HFFc6 (cell line): ENCODE results near the gene LAMA2. TPM values are rescaled to one million over a fixed set of nuclear protein-coding genes. Genes with fewer than 3 reads are reported as not detected.

Experiments
- DNase-seq: peaks from one replicate; pipeline ENCODE4 v3.0.0-alpha.2; 2018
- H3K27ac Mint-ChIP-seq: 2 replicates; pipeline ENCODE4 v1.8.0; 2020; ENCODE audit warnings: mild to moderate bottlenecking, mixed read lengths
- H3K27me3 Mint-ChIP-seq: 2 replicates; pipeline ENCODE4 v1.8.0; 2021; ENCODE audit warnings: mild to moderate bottlenecking, moderate library complexity, mixed read lengths; ENCODE audit not compliant: insufficient read depth
- H3K36me3 Mint-ChIP-seq: 2 replicates; pipeline ENCODE4 v1.8.0; 2021; ENCODE audit warnings: low read depth, mixed read lengths
- H3K4me1 Mint-ChIP-seq: 2 replicates; pipeline ENCODE4 v1.8.0; 2020; ENCODE audit warnings: low read depth, mixed read lengths
- H3K4me3 Mint-ChIP-seq: 2 replicates; pipeline ENCODE4 v1.8.0; 2020; ENCODE audit warnings: mild to moderate bottlenecking, moderate library complexity, mixed read lengths
- H3K9me3 Mint-ChIP-seq: 2 replicates; pipeline ENCODE4 v1.8.0; 2020; ENCODE audit warnings: mild to moderate bottlenecking, mixed read lengths
- total RNA-seq, 6 experiments: library from RNA; stranded (reverse); fragmentation: NEBNext Ultra II Directional; extraction: Animal tissue kit (Norgen Biotek cat#: 25700); gene quantifications; 2 replicates in 1 of 6; 3 replicates in 5 of 6; pipeline ENCODE4 v1.2.3, GENCODE V29; 2021
- TF ChIP-seq, protein P1 (sequence below): fragments of 200-600 bp; sonication (generic); IDR thresholded peaks from 2 replicates; pipeline ENCODE4 v1.5.0; 2021; ENCODE audit warnings: antibody characterized with exemption, mild to moderate bottlenecking

LAMA2 gene
- total RNA-seq, 6 experiments from 2014 or later, result 8.2 to 14.3 (median 10.5) TPM

DNA sequence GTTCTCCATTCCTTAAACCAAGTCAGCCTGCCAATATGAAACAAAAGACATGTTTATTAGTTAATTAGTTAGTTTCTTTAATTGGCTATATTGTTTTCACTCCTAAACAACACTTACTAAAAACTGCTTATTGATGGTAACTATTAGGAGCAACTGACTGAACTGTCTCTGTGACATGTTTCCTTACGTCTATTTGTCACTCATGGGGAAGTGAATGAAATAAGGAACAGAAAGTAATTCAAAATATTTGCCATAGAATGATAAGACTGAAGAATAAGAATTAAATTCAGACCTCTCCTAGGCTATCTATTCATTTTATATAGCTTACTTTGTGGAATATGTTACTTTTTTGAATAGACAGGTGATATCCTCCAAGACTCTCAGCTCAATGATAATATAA is 217.2 kb downstream of the LAMA2 start:
- H3K4me3 Mint-ChIP-seq, result no peak overlapping the region
- no peak overlapping the region for H3K27ac Mint-ChIP-seq
- DNase-seq, result no peak
- H3K36me3 Mint-ChIP-seq, result no peaks in the 10 kb centered on the region
- no peaks in the 10 kb centered on the region for H3K27me3 Mint-ChIP-seq
- H3K9me3 Mint-ChIP-seq, result no peaks in the 10 kb centered on the region
- H3K4me1 Mint-ChIP-seq, result peaks cover 15% of the 10 kb centered on the region
- TF ChIP-seq, protein P1, sequence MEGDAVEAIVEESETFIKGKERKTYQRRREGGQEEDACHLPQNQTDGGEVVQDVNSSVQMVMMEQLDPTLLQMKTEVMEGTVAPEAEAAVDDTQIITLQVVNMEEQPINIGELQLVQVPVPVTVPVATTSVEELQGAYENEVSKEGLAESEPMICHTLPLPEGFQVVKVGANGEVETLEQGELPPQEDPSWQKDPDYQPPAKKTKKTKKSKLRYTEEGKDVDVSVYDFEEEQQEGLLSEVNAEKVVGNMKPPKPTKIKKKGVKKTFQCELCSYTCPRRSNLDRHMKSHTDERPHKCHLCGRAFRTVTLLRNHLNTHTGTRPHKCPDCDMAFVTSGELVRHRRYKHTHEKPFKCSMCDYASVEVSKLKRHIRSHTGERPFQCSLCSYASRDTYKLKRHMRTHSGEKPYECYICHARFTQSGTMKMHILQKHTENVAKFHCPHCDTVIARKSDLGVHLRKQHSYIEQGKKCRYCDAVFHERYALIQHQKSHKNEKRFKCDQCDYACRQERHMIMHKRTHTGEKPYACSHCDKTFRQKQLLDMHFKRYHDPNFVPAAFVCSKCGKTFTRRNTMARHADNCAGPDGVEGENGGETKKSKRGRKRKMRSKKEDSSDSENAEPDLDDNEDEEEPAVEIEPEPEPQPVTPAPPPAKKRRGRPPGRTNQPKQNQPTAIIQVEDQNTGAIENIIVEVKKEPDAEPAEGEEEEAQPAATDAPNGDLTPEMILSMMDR, result no peak

DNA sequence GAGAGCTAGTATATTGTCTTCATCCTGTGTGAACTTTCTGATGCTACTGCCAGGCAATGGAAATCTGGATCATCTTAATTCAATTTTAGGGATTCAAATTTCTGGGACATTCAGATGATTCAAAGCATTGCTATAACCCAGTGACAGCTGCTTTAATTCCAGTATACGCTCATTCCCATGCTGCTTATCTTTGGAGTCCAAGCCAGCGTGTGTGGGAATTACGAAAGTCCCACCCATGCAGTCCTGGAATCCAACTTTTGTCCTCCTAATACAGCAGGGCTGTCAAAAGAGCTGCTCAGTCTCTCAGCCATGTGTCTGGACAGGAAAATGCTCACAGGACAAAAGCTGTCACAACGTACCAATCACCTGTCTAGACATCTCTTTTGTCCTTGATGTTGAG is 219.8 kb downstream of the LAMA2 start:
- no peaks in the 10 kb centered on the region for H3K27me3 Mint-ChIP-seq
- no peak for DNase-seq

DNA sequence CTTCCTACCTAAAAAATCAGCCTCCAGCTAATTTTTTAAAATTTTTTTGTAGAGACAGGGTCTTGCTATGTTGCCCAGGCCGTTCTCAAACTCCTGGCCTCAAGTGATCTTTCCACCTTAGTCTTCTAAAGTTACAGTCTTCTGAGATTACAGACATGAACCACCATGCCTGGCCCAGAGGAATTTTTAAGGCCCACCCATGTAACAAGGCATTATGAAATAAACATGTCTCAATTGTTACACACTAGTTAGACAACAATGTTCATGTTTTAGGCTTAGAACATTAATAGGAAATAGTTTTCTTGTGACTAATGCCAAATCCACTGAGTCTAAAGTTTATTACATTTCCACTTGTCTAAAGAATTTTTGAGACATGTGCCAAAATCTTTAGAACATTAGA is 221.2 kb downstream of the LAMA2 start:
- TF ChIP-seq, protein P1, result no peak
- Mint-ChIP-seq H3K4me3 (no peak overlapping the region), H3K27ac (peak overlapping the region; percentile 65), H3K27me3 (peaks cover 2% of the 10 kb centered on the region; the same call in 1 of the 2 replicates), H3K4me1 (peaks cover 25% of the 10 kb centered on the region), H3K36me3 (no peaks in the 10 kb centered on the region), H3K9me3 (no peaks in the 10 kb centered on the region)
- DNase-seq, result peak; percentile 39

More for the DNA sequence above, 219.8 kb downstream of the LAMA2 start:
- TF ChIP-seq, protein P1, result no peak
- no peak overlapping the region for H3K27ac Mint-ChIP-seq
- H3K4me1 Mint-ChIP-seq, result peaks cover 25% of the 10 kb centered on the region
- no peak overlapping the region for H3K4me3 Mint-ChIP-seq
- H3K9me3 Mint-ChIP-seq, result no peaks in the 10 kb centered on the region
- H3K36me3 Mint-ChIP-seq, result no peaks in the 10 kb centered on the region

DNA sequence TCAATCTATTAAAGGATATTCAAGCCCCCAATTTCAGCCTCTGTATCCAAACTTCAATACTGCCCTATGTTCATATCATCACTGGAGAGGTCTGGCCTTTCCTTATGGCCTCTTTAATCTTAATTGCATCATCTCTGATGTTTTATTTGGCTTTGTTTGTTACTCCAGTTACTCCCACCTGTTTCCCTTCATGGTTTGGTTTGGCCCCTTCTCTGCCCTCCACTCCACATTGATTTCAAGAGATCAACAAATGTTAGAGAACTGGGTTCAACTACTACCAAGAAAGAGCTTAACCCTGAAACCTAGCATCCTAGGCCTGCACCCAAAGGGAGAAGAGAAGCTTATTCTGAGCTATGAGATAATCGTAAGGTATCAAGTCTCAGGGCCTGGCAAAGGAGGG is 221.6 kb downstream of the LAMA2 start:
- peaks cover 25% of the 10 kb centered on the region for H3K4me1 Mint-ChIP-seq
- no peaks in the 10 kb centered on the region for H3K36me3 Mint-ChIP-seq
- no peak overlapping the region for H3K4me3 Mint-ChIP-seq
- 0 out of 2 replicates have a peak overlapping the region, but pooled peaks have one; percentile 1 for H3K27ac Mint-ChIP-seq
- H3K27me3 Mint-ChIP-seq, result peaks cover 2% of the 10 kb centered on the region; the same call in 1 of the 2 replicates
- TF ChIP-seq, protein P1, result no peak
- no peak for DNase-seq
- no peaks in the 10 kb centered on the region for H3K9me3 Mint-ChIP-seq

DNA sequence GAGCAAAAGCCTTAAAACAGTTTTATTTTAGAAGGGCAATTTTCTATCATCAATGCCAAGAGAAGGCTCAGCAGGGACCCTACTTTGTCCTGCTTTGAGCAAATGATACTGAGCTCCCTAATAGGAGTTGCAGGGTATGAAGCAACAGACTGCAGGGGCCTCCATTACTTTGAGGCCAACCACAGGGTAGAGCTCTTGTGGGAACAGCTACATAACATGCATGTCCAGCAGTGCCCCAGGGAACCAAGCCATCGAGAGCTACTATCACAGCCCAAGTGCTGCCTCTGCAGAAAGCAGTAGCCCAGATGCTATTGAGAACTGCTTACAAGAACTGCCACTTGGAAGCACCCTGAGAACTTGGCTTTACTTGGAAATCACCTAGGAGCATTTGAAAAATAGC is 222.1 kb downstream of the LAMA2 start:
- Mint-ChIP-seq H3K27me3 (peaks cover 2% of the 10 kb centered on the region; the same call in 1 of the 2 replicates), H3K4me3 (no peak overlapping the region), H3K27ac (no peak overlapping the region), H3K36me3 (no peaks in the 10 kb centered on the region), H3K4me1 (peaks cover 25% of the 10 kb centered on the region), H3K9me3 (no peaks in the 10 kb centered on the region)
- TF ChIP-seq, protein P1, result no peak
- no peak for DNase-seq

DNA sequence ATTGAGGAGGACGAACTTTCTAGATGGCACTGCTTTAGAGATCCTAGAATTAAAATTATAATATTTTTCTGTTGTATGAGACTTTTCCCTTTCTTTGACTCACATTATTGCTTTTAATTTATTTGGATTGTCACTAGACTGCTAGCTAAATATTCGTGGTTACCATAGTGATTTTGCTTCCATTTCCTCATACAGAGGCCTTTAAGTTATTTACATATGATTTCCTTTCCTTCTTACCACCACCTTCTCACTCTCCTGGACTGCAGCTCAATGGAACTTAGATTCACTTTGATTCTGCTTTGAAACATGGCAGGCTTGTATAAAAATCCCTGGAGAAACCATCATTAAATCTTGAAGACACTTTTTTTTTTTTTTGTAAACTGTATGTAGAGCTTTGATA is 222.9 kb downstream of the LAMA2 start:
- Mint-ChIP-seq H3K4me1 (peaks cover 25% of the 10 kb centered on the region), H3K36me3 (no peaks in the 10 kb centered on the region), H3K4me3 (no peak overlapping the region), H3K9me3 (no peaks in the 10 kb centered on the region), H3K27ac (no peak overlapping the region), H3K27me3 (peaks cover 2% of the 10 kb centered on the region; the same call in 1 of the 2 replicates)
- no peak for DNase-seq
- TF ChIP-seq, protein P1, result no peak
